GM19395 (cell line): ENCODE data around the gene NSL1.
"Not testable (repeated sequence)": the region's sequence is repeated elsewhere in the genome, so short reads cannot be mapped to it uniquely, and the experiment has no call there.

Experiments
- ATAC-seq: cut with Tn5 transposase; IDR thresholded peaks from one replicate; pipeline ENCODE4 v1.9.1; 2021; ENCODE audit warnings: mild to moderate bottlenecking, moderate library complexity; ENCODE audit not compliant: unreplicated experiment

NSL1 gene

GRCh38 chr1:212712451-212713303 lies 78.9 kb downstream of the NSL1 start:
- no peak for ATAC-seq

GRCh38 chr1:212711974-212712373 lies 79.6 kb downstream of the NSL1 start:
- not testable (repeated sequence) for ATAC-seq

GRCh38 chr1:212710566-212710965 lies 81.0 kb downstream of the NSL1 start:
- no peak for ATAC-seq

GRCh38 chr1:212703991-212704564 lies 87.5 kb downstream of the NSL1 start:
- no peak for ATAC-seq

- no peak for ATAC-seq
These were observed 88.9 kb downstream of the NSL1 start for GRCh38 chr1:212702672-212703071.

- no peak for ATAC-seq
These were observed 89.7 kb downstream of the NSL1 start for GRCh38 chr1:212701910-212702309.

GRCh38 chr1:212700892-212701819 lies 90.4 kb downstream of the NSL1 start:
- peak; percentile 35 for ATAC-seq

- ATAC-seq: peak; percentile 29
These were observed 91.2 kb downstream of the NSL1 start for GRCh38 chr1:212700223-212700891.

GRCh38 chr1:212699625-212700222 lies 91.9 kb downstream of the NSL1 start, which contains the start of gene BATF3:
BATF3 (minus strand) TSS chr1:212699840; CDS start chr1:212699762, 78 bp downstream.
- peak; percentile 11 for ATAC-seq

- peak; percentile 51 for ATAC-seq
These were observed 92.4 kb downstream of the NSL1 start for GRCh38 chr1:212699104-212699624.

GRCh38 chr1:212698467-212699103 lies 93.0 kb downstream of the NSL1 start:
- peak; percentile 18 for ATAC-seq

GRCh38 chr1:212696721-212697331 lies 94.8 kb downstream of the NSL1 start:
- no peak for ATAC-seq

- no peak for ATAC-seq
These were observed 98.6 kb downstream of the NSL1 start for GRCh38 chr1:212692774-212693644.

- no peak for ATAC-seq
These were observed 100.0 kb downstream of the NSL1 start for GRCh38 chr1:212691561-212692071.

GRCh38 chr1:212690816-212691403 lies 100.7 kb downstream of the NSL1 start:
- ATAC-seq: no peak

GRCh38 chr1:212689758-212690529 lies 101.6 kb downstream of the NSL1 start:
- ATAC-seq: no peak
